ENCODE measurements around the gene SLC7A4. TPM values are rescaled to one million over a fixed set of nuclear protein-coding genes. Genes with fewer than 3 reads are reported as not detected.

Gene SLC7A4
- total and polyA plus RNA-seq, 9 donors: 0.16 to 4.8 (median 0.47) TPM; not detected in 2

GRCh38 chr22:20996031-20996410 lies 36.3 kb downstream of the SLC7A4 start:
- Histone ChIP-seq H3K36me3 (no peaks in the 10 kb centered on the region), H3K27me3 (no peaks in the 10 kb centered on the region), H3K4me3 (no peak overlapping the region), H3K4me1 (ENCODE audit: insufficient read depth) (peaks cover 4% of the 10 kb centered on the region), H3K27ac (no peak overlapping the region), H3K9me3 (no peaks in the 10 kb centered on the region)
- intact Hi-C loops (cut with DNase I): no loop called here
- WGBS, 3 donors: 88 to 91% (median 91%) methylated on average over 10 of the region's 10 CpGs
- no peak for DNase-seq
- TF ChIP-seq CTCF (IDR thresholded peaks at IDR 0.05) (no peak), EP300 (IDR thresholded peaks at IDR 0.05) (no peak), POLR2A (IDR thresholded peaks at IDR 0.05) (no peak)

- Histone ChIP-seq H3K9me3 (no peaks in the 10 kb centered on the region), H3K27me3 (no peaks in the 10 kb centered on the region), H3K27ac (no peak overlapping the region), H3K36me3 (no peaks in the 10 kb centered on the region), H3K4me3 (no peak overlapping the region), H3K4me1 (ENCODE audit: insufficient read depth) (peaks cover 7% of the 10 kb centered on the region)
- no peak for TF ChIP-seq CTCF (IDR thresholded peaks at IDR 0.05)
- no peak for TF ChIP-seq POLR2A (IDR thresholded peaks at IDR 0.05)
- no peak for DNase-seq
- intact Hi-C loops (cut with DNase I): no loop called here
- WGBS, 3 donors: 85 to 88% (median 88%) methylated on average over 22 to 23 of the region's 23 CpGs
These were observed 36.9 kb downstream of the SLC7A4 start for GRCh38 chr22:20995329-20996030.

GRCh38 chr22:20994902-20995241 lies 37.5 kb downstream of the SLC7A4 start:
- no peak for DNase-seq
- Histone ChIP-seq H3K36me3 (no peaks in the 10 kb centered on the region), H3K27me3 (no peaks in the 10 kb centered on the region), H3K4me1 (ENCODE audit: insufficient read depth) (peaks cover 10% of the 10 kb centered on the region), H3K4me3 (no peak overlapping the region), H3K9me3 (no peaks in the 10 kb centered on the region), H3K27ac (no peak overlapping the region)
- 72 to 86% (median 83%) methylated on average over 9 to 10 of the region's 10 CpGs for WGBS, 3 donors
- intact Hi-C loops (cut with DNase I): no loop called here
- no peak for TF ChIP-seq POLR2A (IDR thresholded peaks at IDR 0.05)
- TF ChIP-seq EP300 (IDR thresholded peaks at IDR 0.05): no peak
- no peak for TF ChIP-seq CTCF (IDR thresholded peaks at IDR 0.05)

GRCh38 chr22:20994128-20994901 lies 38.0 kb downstream of the SLC7A4 start:
- TF ChIP-seq EP300 (IDR thresholded peaks at IDR 0.05) (no peak), POLR2A (IDR thresholded peaks at IDR 0.05) (no peak), CTCF (IDR thresholded peaks at IDR 0.05) (no peak)
- H3K4me1 ChIP-seq (ENCODE audit: insufficient read depth): peaks cover 12% of the 10 kb centered on the region
- no peaks in the 10 kb centered on the region for H3K36me3 ChIP-seq
- no peak overlapping the region for H3K27ac ChIP-seq
- 84 to 91% (median 87%) methylated on average over 30 of the region's 30 CpGs for WGBS, 3 donors
- H3K4me3 ChIP-seq: no peak overlapping the region
- H3K9me3 ChIP-seq: no peaks in the 10 kb centered on the region
- no peak for DNase-seq
- no peaks in the 10 kb centered on the region for H3K27me3 ChIP-seq
- intact Hi-C loops (cut with DNase I): no loop called here

All from ovary (tissue), 9 donors.